H1 (cell line): ENCODE results near the gene KIF25.

Experiments
- JUN ChIP-seq: IDR thresholded peaks from 2 replicates; pipeline ENCODE4 v1.6.1; 2011; ENCODE audit warnings: low read depth, mild to moderate bottlenecking, improper control_type of control experiment, low read length
- RFX5 ChIP-seq: IDR thresholded peaks from 2 replicates; pipeline ENCODE4 v1.6.1; 2011; ENCODE audit warnings: low read depth, low read length, improper control_type of control experiment, borderline replicate concordance
- SP4 ChIP-seq: IDR thresholded peaks from 2 replicates; pipeline ENCODE4 v1.6.1; 2012; ENCODE audit warnings: low read length, inconsistent platforms
- TAF1 ChIP-seq: IDR thresholded peaks from 2 replicates; pipeline ENCODE4 v1.6.1; 2011; ENCODE audit warnings: mild to moderate bottlenecking, low read depth, low read length

DNA sequence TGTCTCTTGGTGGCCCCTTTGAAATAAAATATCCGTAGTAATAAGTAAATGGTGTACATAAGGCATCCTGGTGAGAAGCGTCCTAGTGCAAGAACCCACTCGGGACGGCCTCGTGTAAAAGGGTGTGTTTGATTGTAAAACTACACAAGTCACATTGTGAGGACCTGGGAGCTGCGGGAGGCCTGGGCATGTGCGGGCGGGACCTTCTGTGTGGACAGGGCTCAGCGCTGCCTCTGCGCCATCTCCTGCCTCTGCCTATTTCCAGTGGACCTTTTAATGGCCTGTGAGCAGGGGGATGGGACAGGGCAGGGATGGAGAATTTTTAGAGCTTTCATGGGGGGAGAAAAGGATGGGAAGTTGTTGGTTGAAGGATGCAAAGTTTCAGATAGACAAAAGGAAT, 25.3 kb upstream of the KIF25 start:
- no peak for TF ChIP-seq RFX5
- TF ChIP-seq JUN: no peak
- no peak for TF ChIP-seq SP4
- no peak for TF ChIP-seq TAF1
